ENCODE measurements around the gene PLEKHM3.

PLEKHM3 gene

DNA sequence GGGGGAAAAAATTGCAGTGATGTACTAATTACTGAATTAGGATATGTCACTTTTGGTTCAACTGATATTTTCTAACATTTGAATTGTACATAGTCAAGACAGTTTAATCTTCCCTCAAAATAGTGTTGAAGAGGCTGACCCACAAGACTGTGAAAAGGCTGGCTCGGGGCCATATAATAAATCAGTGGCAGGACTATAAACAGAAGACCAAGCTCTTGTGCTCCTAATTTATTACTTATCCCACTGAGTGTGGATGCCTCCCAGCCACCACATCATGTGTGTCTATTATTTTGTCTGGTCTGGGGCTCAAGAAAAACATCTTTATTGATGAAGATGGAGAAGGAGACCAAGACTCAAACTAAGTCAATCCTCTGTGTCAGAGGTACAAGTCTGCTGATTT, 64.4 kb downstream of the PLEKHM3 start:
- Histone ChIP-seq H3K4me3 (replicated peaks; ENCODE audit: insufficient read depth, low read length) (no peak overlapping the region), H3K27ac (replicated peaks) (no peak overlapping the region), H3K27me3 (ENCODE audit: insufficient read depth, poor library complexity, severe bottlenecking) (no peaks in the 10 kb centered on the region)
- DNase-seq (ENCODE audit: low read depth in 1 of 2, low spot score in 1 of 2) = no peak
- TF ChIP-seq REST (IDR thresholded peaks at IDR 0.05; ENCODE audit: insufficient replicate concordance, low read depth) (no peak), CTCF (IDR thresholded peaks at IDR 0.05; ENCODE audit: insufficient read depth, low read length) (no peak), SPI1 (IDR thresholded peaks at IDR 0.05; ENCODE audit: borderline replicate concordance, low read depth) (no peak), GABPA (IDR thresholded peaks at IDR 0.05; ENCODE audit: low read depth) (no peak), POLR2AphosphoS5 (IDR thresholded peaks at IDR 0.05; ENCODE audit: low read depth) (no peak)

DNA sequence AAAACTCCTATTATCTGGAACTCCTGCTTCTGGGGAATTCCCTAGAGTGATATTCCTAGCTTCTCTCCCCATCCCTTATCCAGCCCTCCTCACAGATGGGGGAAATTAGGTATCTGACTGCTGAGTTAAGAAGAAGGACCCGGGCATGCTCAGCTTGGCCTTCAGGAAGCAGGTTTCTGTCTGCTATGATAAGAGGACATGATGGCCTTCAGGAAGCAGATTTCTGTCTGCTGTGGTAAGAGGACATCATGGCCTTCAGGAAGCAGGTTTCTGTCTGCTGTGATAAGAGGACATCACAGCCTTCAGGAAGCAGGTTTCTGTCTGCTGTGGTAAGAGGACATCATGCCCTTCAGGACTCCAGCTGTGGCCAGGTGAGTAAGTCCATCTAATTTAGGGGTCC, 65.2 kb downstream of the PLEKHM3 start:
- no peak overlapping the region for H3K4me3 ChIP-seq (replicated peaks; ENCODE audit: insufficient read depth, low read length)
- TF ChIP-seq SPI1 (IDR thresholded peaks at IDR 0.05; ENCODE audit: borderline replicate concordance, low read depth) = no peak
- no peak for TF ChIP-seq GABPA (IDR thresholded peaks at IDR 0.05; ENCODE audit: low read depth)
- no peak for TF ChIP-seq CTCF (IDR thresholded peaks at IDR 0.05; ENCODE audit: insufficient read depth, low read length)
- no peak for TF ChIP-seq REST (IDR thresholded peaks at IDR 0.05; ENCODE audit: insufficient replicate concordance, low read depth)
- TF ChIP-seq POLR2AphosphoS5 (IDR thresholded peaks at IDR 0.05; ENCODE audit: low read depth) = no peak
- no peak for DNase-seq (ENCODE audit: low read depth in 1 of 2, low spot score in 1 of 2)

DNA sequence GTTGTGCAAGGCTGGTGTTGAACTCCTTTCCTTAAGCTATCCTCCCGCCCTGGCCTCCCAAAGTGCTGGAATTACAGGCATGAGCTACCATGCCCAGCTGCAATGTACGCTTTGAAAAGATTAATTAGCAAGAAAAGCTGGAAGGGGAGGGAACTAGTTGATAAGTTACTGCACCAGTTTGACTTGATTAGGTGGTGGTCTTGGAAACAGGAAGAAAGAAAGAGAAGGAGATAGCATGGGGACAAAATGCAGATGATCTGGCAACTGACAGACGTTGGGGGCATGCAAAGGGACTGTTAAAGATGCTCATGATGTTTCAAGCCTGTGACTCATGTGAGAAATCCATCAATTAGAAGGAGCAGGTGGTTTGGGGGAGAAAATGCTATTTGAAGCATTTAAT, 68.6 kb downstream of the PLEKHM3 start:
- H3K27ac ChIP-seq (replicated peaks) = no peak overlapping the region
- no peaks in the 10 kb centered on the region for H3K27me3 ChIP-seq (ENCODE audit: insufficient read depth, poor library complexity, severe bottlenecking)
- no peak overlapping the region for H3K4me3 ChIP-seq (replicated peaks; ENCODE audit: insufficient read depth, low read length)
- TF ChIP-seq REST (IDR thresholded peaks at IDR 0.05; ENCODE audit: insufficient replicate concordance, low read depth) (no peak), GABPA (IDR thresholded peaks at IDR 0.05; ENCODE audit: low read depth) (no peak), POLR2AphosphoS5 (IDR thresholded peaks at IDR 0.05; ENCODE audit: low read depth) (no peak), SPI1 (IDR thresholded peaks at IDR 0.05; ENCODE audit: borderline replicate concordance, low read depth) (no peak), CTCF (IDR thresholded peaks at IDR 0.05; ENCODE audit: insufficient read depth, low read length) (no peak)
- DNase-seq (ENCODE audit: low read depth in 1 of 2, low spot score in 1 of 2) = no peak

More for the DNA sequence above, 65.2 kb downstream of the PLEKHM3 start:
- H3K27ac ChIP-seq (replicated peaks) = no peak overlapping the region
- H3K27me3 ChIP-seq (ENCODE audit: insufficient read depth, poor library complexity, severe bottlenecking) = no peaks in the 10 kb centered on the region
